Suprapubic skin (tissue), 4 donors: ENCODE measurements around the gene GNAI2. TPM values are rescaled to one million over a fixed set of nuclear protein-coding genes. Genes with fewer than 3 reads are reported as not detected.

Source experiments
- DNase-seq, 2 donors: peaks; one replicate each; pipeline ENCODE4 v3.0.0-alpha.2; 2019; ENCODE audit warnings: low spot score in 2 of 2
- H3K27ac ChIP-seq: fragments of 200-600 bp; sonication (generic); one replicate; pipeline ENCODE4 v1.5.1; 2019
- H3K27me3 ChIP-seq: fragments of 200-600 bp; sonication (generic); one replicate; pipeline ENCODE4 v1.5.1; 2019
- H3K36me3 ChIP-seq: fragments of 200-600 bp; sonication (generic); one replicate; pipeline ENCODE4 v1.5.1; 2019
- H3K4me1 ChIP-seq: fragments of 200-600 bp; sonication (generic); one replicate; pipeline ENCODE4 v1.5.1; 2019
- H3K4me3 ChIP-seq: fragments of 200-600 bp; sonication (generic); one replicate; pipeline ENCODE4 v1.5.1; 2019; ENCODE audit warnings: mild to moderate bottlenecking
- H3K9me3 ChIP-seq: fragments of 200-600 bp; sonication (generic); one replicate; pipeline ENCODE4 v1.5.1; 2019
- CTCF ChIP-seq, 2 donors: fragments of 200-600 bp in 1 of 2; fragments of 450-650 bp in 1 of 2; sonication (generic) in 1 of 2; IDR thresholded peaks; one replicate each; pipeline ENCODE4 v1.5.1; 2016 to 2019; ENCODE audit warnings: antibody characterized with exemption in 2 of 2, mild to moderate bottlenecking in 1 of 2, moderate library complexity in 1 of 2
- EP300 ChIP-seq: sonication (generic); formaldehyde crosslinking; IDR thresholded peaks from one replicate; pipeline ENCODE4 v1.6.1; 2017; ENCODE audit warnings: antibody characterized with exemption
- POLR2A ChIP-seq, 2 donors: fragments of 450-650 bp; IDR thresholded peaks; one replicate each; pipeline ENCODE4 v1.6.1; 2017; ENCODE audit warnings: antibody characterized with exemption in 2 of 2, mild to moderate bottlenecking in 2 of 2, moderate library complexity in 2 of 2
- POLR2AphosphoS5 ChIP-seq, 3 donors: sonication (generic); formaldehyde crosslinking; IDR thresholded peaks; one replicate each; pipeline ENCODE4 v1.6.1; 2017; ENCODE audit warnings: antibody characterized with exemption in 3 of 3
- WGBS: methylation state at CpG from one replicate; pipeline ENCODE4 v1.1.5; 2018; 5-methylcytosine and 5-hydroxymethylcytosine counted together
- total RNA-seq, 4 donors: library from RNA; depleted of rRNA; stranded (reverse); fragments of >200 nt; gene quantifications; one replicate each; pipeline ENCODE4 v1.1.0, GENCODE V29; 2016

GNAI2 gene
- total RNA-seq, 4 donors from 2014 or later: 70.9 to 91.3 (median 76.7) TPM

GRCh38 chr3:50202353-50203112 lies 33.5 kb upstream of the GNAI2 start:
- Histone ChIP-seq H3K36me3 (no peaks in the 10 kb centered on the region), H3K27ac (no peak overlapping the region), H3K9me3 (no peaks in the 10 kb centered on the region), H3K4me3 (no peak overlapping the region), H3K27me3 (peaks cover 72% of the 10 kb centered on the region), H3K4me1 (peaks cover 14% of the 10 kb centered on the region)
- no peak for DNase-seq
- 91% methylated on average over 16 of the region's 16 CpGs for WGBS
- no peak for TF ChIP-seq CTCF (IDR thresholded peaks at IDR 0.05)
- TF ChIP-seq EP300: no peak

DNA sequence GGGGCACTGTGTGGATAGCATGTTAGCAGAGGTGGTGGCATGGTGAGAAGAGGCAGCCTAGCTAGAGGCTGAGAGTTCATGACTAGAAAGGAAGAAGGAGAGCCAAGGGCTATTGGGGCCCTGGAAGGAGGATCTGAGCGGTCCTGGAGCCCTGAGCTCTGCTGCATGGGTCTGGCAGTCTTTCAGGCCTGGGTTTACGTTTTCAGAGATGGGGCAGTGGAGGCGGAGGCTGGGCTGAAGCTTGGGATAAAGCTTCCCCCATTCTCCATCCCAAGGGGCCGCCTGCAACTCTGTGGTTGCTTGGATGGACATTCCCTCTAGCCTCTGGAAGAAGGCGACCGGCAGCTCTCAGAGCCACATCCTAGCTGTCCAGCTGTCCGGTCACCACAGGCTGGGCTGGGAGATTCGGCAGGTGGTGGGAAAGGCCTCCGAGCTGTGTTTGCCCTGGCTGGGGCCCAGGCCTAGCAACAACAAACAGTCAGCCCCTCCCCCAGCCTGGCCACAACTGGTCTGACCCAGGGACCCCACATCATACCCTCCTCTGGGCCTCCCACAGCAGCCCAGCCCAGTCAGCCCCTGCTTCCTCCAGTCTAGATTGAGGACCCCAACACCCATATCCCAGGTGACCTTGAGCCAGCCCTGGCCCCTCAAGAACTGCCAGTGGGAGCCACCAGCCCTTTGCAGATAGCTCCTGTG lies 32.7 kb upstream of the GNAI2 start:
- Histone ChIP-seq H3K27ac (no peak overlapping the region), H3K4me1 (peaks cover 14% of the 10 kb centered on the region), H3K4me3 (no peak overlapping the region), H3K27me3 (peaks cover 67% of the 10 kb centered on the region), H3K9me3 (no peaks in the 10 kb centered on the region), H3K36me3 (no peaks in the 10 kb centered on the region)
- WGBS: 85% methylated on average over 5 of the region's 9 CpGs
- no peak for DNase-seq
- TF ChIP-seq POLR2A (IDR thresholded peaks at IDR 0.05) (no peak), EP300 (no peak), POLR2AphosphoS5 (IDR thresholded peaks at IDR 0.05) (no peak), CTCF (IDR thresholded peaks at IDR 0.05) (no peak)

DNA sequence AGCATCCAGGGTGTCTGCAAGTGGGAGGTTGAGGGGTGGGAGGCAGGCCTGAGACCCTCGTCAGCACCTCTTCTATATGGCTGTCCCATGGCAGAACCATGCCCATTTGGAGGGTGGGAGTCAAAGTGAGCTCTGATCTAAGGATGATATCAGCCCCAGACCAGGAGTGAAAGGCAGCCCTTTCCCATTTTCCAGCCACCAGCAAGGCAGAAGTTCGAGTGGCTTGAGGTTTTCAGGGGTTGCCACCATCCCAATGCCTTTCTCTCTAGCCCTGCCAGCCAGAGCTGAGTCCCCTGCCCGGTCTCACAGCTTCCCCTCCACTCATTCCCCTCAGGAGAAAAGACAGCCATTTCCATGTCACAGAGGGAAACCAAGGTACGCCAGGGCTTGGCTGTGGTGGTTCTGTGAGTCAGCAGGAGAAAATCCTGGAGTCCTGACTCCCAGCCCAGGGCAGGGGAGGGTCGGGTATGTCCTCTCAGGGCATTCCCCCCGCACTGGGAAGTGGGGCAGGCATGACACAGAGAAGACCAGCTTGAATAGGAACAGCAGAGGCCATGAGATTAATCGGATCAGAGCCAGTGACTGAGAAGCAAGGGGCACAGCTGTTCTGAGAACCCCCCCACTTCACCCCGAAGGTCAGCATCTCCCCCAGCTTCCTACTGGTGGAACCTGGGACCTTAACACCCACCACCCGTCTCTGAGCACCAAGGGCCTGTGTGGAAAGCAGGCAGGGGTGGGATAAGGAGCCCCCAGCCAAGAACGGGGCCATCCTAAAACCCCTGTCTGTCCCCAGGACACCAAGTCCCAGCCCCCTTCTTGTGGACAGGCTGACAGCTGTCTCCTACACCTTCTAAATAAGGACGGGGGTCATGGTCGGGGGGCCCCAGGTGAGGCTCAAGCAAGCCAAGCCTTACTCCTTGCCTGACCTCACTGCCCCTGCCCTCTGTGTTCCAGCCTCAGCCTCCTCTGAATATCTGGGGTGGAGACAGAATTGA lies 31.9 kb upstream of the GNAI2 start:
- Histone ChIP-seq H3K27ac (no peak overlapping the region), H3K4me1 (peaks cover 14% of the 10 kb centered on the region), H3K36me3 (no peaks in the 10 kb centered on the region), H3K27me3 (peaks cover 61% of the 10 kb centered on the region), H3K4me3 (no peak overlapping the region), H3K9me3 (no peaks in the 10 kb centered on the region)
- 65% methylated on average over 2 of the region's 12 CpGs for WGBS
- no peak for DNase-seq
- TF ChIP-seq POLR2AphosphoS5 (IDR thresholded peaks at IDR 0.05) (no peak), CTCF (IDR thresholded peaks at IDR 0.05) (no peak), EP300 (no peak), POLR2A (IDR thresholded peaks at IDR 0.05) (no peak)

DNA sequence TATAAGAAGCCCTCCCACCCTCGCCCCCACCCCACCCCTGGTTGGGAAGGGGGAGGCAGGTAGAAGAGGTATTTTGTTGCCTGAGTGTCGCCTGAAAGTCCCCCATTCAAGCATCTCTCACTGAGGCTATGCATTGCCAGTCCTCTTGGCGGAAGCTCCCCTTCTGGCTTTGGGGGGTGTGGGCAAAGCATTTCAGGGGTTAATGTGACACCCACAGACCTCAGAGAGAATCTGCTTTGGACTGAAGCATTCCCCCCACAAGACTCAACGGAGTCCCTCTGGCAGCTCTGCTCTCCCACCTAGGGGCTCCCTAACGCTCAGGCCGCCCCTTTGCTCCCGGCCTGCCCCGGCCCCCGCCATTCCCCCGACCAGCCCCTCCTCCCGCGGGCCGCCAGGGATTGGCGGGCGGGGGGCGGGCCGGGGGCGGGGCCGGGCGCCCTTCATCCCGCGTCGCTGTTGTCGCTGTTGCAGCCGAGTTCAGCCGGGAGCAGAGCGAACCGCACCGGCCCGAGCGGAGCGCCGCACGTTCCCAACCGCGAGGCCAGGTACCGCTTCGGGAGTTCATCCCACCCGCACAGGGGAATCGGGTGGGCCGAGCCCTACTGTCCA lies 31.1 kb upstream of the GNAI2 start, which contains the start of gene SLC38A3:
TSS of gene SLC38A3 (plus strand) at position 468 of the 609 bp plus-strand sequence. CDS start 8,929 bp downstream, outside the sequence.
- no peak for DNase-seq
- TF ChIP-seq POLR2A (IDR thresholded peaks at IDR 0.05): no peak
- no peak for TF ChIP-seq EP300
- no peak for TF ChIP-seq POLR2AphosphoS5 (IDR thresholded peaks at IDR 0.05)
- TF ChIP-seq CTCF (IDR thresholded peaks at IDR 0.05): no peak
- no peak within 1 kb of the TSS for H3K27ac ChIP-seq
- no peaks in the 10 kb centered on the region for H3K9me3 ChIP-seq
- H3K36me3 ChIP-seq: no peaks in the 10 kb centered on the region
- H3K4me3 ChIP-seq: peak within 1 kb of the TSS; percentile 50
- 54% methylated on average over 2 of the region's 41 CpGs for WGBS
- peaks cover 58% of the 10 kb centered on the region for H3K27me3 ChIP-seq
- H3K4me1 ChIP-seq: peaks cover 14% of the 10 kb centered on the region
